DND-41 (cell line): ENCODE data around the gene MARS1.

Source experiments
- ATAC-seq: fragments of 200-7000 bp; cut with Tn5 transposase; 3 replicates; pipeline ENCODE4 v1.9.1; 2021; ENCODE audit warnings: low read depth; ENCODE audit not compliant: insufficient read depth
- DNase-seq: peaks from one replicate; pipeline ENCODE4 v3.0.0-alpha.2; 2020
- H2AFZ ChIP-seq: 2 replicates; pipeline ENCODE4 v1.6.0; 2012; ENCODE audit warnings: low read depth, low read length
- H3K27ac ChIP-seq: 2 replicates; pipeline ENCODE4 v1.5.1; 2012; ENCODE audit warnings: low read length, inconsistent platforms
- H3K27me3 ChIP-seq: fragments of 200-600 bp; sonication (generic); 2 replicates; pipeline ENCODE4 v1.6.0; 2012; ENCODE audit warnings: low read length, mild to moderate bottlenecking, inconsistent platforms; ENCODE audit not compliant: insufficient read depth, poor library complexity
- H3K36me3 ChIP-seq: 2 replicates; pipeline ENCODE4 v1.5.1; 2012; ENCODE audit warnings: low read length, inconsistent platforms; ENCODE audit not compliant: insufficient read depth
- H3K4me1 ChIP-seq: 2 replicates; pipeline ENCODE4 v1.5.1; 2012; ENCODE audit warnings: mild to moderate bottlenecking, low read length; ENCODE audit not compliant: insufficient read depth
- H3K4me2 ChIP-seq: 2 replicates; pipeline ENCODE4 v1.6.0; 2012; ENCODE audit warnings: mild to moderate bottlenecking, moderate library complexity, low read length, inconsistent platforms; ENCODE audit not compliant: insufficient read depth
- H3K4me3 ChIP-seq, 2 experiments: fragments of 200-600 bp in 1 of 2; shearing (Covaris generic) in 1 of 2; 2 replicates each; pipeline ENCODE4 v1.5.1; 2012 to 2016; ENCODE audit warnings: inconsistent platforms in 2 of 2, low read length in 2 of 2, mild to moderate bottlenecking in 2 of 2, low read depth in 1 of 2, moderate library complexity in 1 of 2
- H3K79me2 ChIP-seq: 2 replicates; pipeline ENCODE4 v1.6.0; 2012; ENCODE audit warnings: low read length, inconsistent platforms; ENCODE audit not compliant: insufficient read depth
- H3K9ac ChIP-seq: 2 replicates; pipeline ENCODE4 v1.6.0; 2012; ENCODE audit warnings: low read depth, mild to moderate bottlenecking, inconsistent platforms, low read length, moderate library complexity
- H3K9me3 ChIP-seq: 2 replicates; pipeline ENCODE4 v1.5.1; 2012; ENCODE audit warnings: low read length, moderate library complexity, mild to moderate bottlenecking, inconsistent platforms; ENCODE audit not compliant: insufficient read depth, severe bottlenecking
- H4K20me1 ChIP-seq: 2 replicates; pipeline ENCODE4 v1.6.0; 2012; ENCODE audit warnings: low read length; ENCODE audit not compliant: insufficient read depth
- CTCF ChIP-seq: IDR thresholded peaks from 2 replicates; pipeline ENCODE4 v1.5.1; 2012; ENCODE audit warnings: borderline replicate concordance, low read length, moderate library complexity, mild to moderate bottlenecking; ENCODE audit not compliant: poor library complexity, severe bottlenecking; ENCODE audit errors: extremely low read depth
- EZH2 ChIP-seq: IDR thresholded peaks from 3 replicates; pipeline ENCODE4 v1.6.1; 2012; ENCODE audit warnings: borderline replicate concordance, low read depth, mild to moderate bottlenecking, moderate library complexity, low read length, inconsistent platforms; ENCODE audit not compliant: severe bottlenecking

MARS1 gene

GRCh38 chr12:57483466-57483865 is 4.4 kb upstream of the MARS1 start:
- TF ChIP-seq EZH2 (no peak), CTCF (no peak)
- Histone ChIP-seq H3K4me1 (peaks cover 11% of the 10 kb centered on the region), H3K27me3 (no peaks in the 10 kb centered on the region), H3K27ac (no peak overlapping the region), H3K36me3 (no peaks in the 10 kb centered on the region; the same call in 1 of the 2 replicates), H3K9me3 (no peaks in the 10 kb centered on the region), H3K9ac (no peak overlapping the region), H4K20me1 (no peaks in the 10 kb centered on the region), H3K79me2 (peaks cover 7% of the 10 kb centered on the region), H3K4me2 (no peak overlapping the region), H3K4me3 (no peak overlapping the region), H2AFZ (no peak overlapping the region)
- DNase-seq = no peak
- no peak for ATAC-seq

- H3K9me3 ChIP-seq = no peaks in the 10 kb centered on the region
- no peak overlapping the region for H3K4me3 ChIP-seq
- H3K27me3 ChIP-seq = no peaks in the 10 kb centered on the region
- ATAC-seq (no peak), DNase-seq (no peak)
- peaks cover 28% of the 10 kb centered on the region for H3K4me1 ChIP-seq
- no peak for TF ChIP-seq EZH2
- TF ChIP-seq CTCF = no peak
- H3K27ac ChIP-seq = no peak overlapping the region
- peaks cover 22% of the 10 kb centered on the region for H3K36me3 ChIP-seq
- peaks cover 29% of the 10 kb centered on the region for H3K79me2 ChIP-seq
- H4K20me1 ChIP-seq = peaks cover 20% of the 10 kb centered on the region
- 0 out of 2 replicates have a peak overlapping the region, but pooled peaks have one; percentile 6 for H2AFZ ChIP-seq
- H3K9ac ChIP-seq = no peak overlapping the region
- H3K4me2 ChIP-seq = no peak overlapping the region
These were observed 2.2 kb upstream of the MARS1 start for GRCh38 chr12:57485695-57486094.

- H3K9ac ChIP-seq = peak overlapping the region; percentile 80
- H3K27ac ChIP-seq = peak overlapping the region; percentile 70
- H3K79me2 ChIP-seq = peaks cover 39% of the 10 kb centered on the region
- no peak for DNase-seq
- peaks cover 36% of the 10 kb centered on the region for H3K36me3 ChIP-seq
- peak overlapping the region; percentile 67 for H2AFZ ChIP-seq
- ATAC-seq = no peak; the same call in 2 of the 3 replicates
- peak overlapping the region; percentile 92 for H3K4me2 ChIP-seq
- no peaks in the 10 kb centered on the region for H3K9me3 ChIP-seq
- H3K4me3 ChIP-seq = peak overlapping the region in 1 of 2 experiments; percentile 83; a peak in 2 of 4 replicates
- peaks cover 25% of the 10 kb centered on the region for H4K20me1 ChIP-seq
- H3K4me1 ChIP-seq = peaks cover 28% of the 10 kb centered on the region
- H3K27me3 ChIP-seq = no peaks in the 10 kb centered on the region
- TF ChIP-seq EZH2 (no peak), CTCF (no peak)
These were observed 742 bp upstream of the MARS1 start for GRCh38 chr12:57487055-57487596.
